CD8-positive, alpha-beta memory T cell (primary cell): ENCODE results near the gene LSR. TPM values are rescaled to one million over a fixed set of nuclear protein-coding genes. Genes with fewer than 3 reads are reported as not detected.
"Not testable (repeated sequence)": the region's sequence is repeated elsewhere in the genome, so short reads cannot be mapped to it uniquely, and the experiment has no call there.

Source experiments
- CTCF ChIA-PET: fragments of 350-600 bp; sonication (Branson Sonifier 250); formaldehyde crosslinking; loops from one replicate; lab custom pipeline; 2021; ENCODE audit warnings: antibody characterized with exemption; lab: Charles Lee
- POLR2A ChIA-PET: fragments of 350-600 bp; sonication (Branson Sonifier 250); formaldehyde crosslinking; loops from one replicate; lab custom pipeline; 2021; ENCODE audit warnings: antibody characterized with exemption; lab: Charles Lee
- DNase-seq, 5 donors: peaks; one replicate each; pipeline versions ENCODE4 v3.0.0 to v3.0.0-alpha.2; 2020 to 2022; ENCODE audit warnings: mixed read lengths in 1 of 5
- H3K27ac ChIP-seq: one replicate; pipeline ENCODE4 v1.7.0; 2013; ENCODE audit warnings: low read depth, mild to moderate bottlenecking, low read length, moderate library complexity
- H3K27me3 ChIP-seq: 2 replicates; pipeline ENCODE4 v1.7.0; 2013; ENCODE audit warnings: low read length, mild to moderate bottlenecking; ENCODE audit not compliant: insufficient read depth, poor library complexity, severe bottlenecking
- H3K36me3 ChIP-seq: 2 replicates; pipeline ENCODE4 v1.7.0; 2013; ENCODE audit warnings: mild to moderate bottlenecking, low read length, moderate library complexity; ENCODE audit not compliant: insufficient read depth
- H3K4me1 ChIP-seq: 2 replicates; pipeline ENCODE4 v1.7.0; 2013; ENCODE audit warnings: mild to moderate bottlenecking, low read length, moderate library complexity; ENCODE audit not compliant: insufficient read depth
- H3K4me3 ChIP-seq: 2 replicates; pipeline ENCODE4 v1.7.0; 2013; ENCODE audit warnings: mild to moderate bottlenecking, low read length
- H3K9me3 ChIP-seq: 2 replicates; pipeline ENCODE4 v1.7.0; 2013; ENCODE audit warnings: mild to moderate bottlenecking, low read length
- H3K27ac Mint-ChIP-seq, 8 donors: one replicate each; pipeline ENCODE4 v1.8.0; 2020 to 2021; ENCODE audit warnings: mixed read lengths in 8 of 8, mild to moderate bottlenecking in 6 of 8, inconsistent platforms in 3 of 8, moderate library complexity in 3 of 8
- H3K27me3 Mint-ChIP-seq, 2 donors: one replicate each; pipeline ENCODE4 v1.8.0; 2020 to 2021; ENCODE audit warnings: mixed read lengths in 2 of 2, mild to moderate bottlenecking in 1 of 2, moderate library complexity in 1 of 2
- H3K36me3 Mint-ChIP-seq, 3 donors: one replicate each; pipeline ENCODE4 v1.8.0; 2020 to 2021; ENCODE audit warnings: mixed read lengths in 3 of 3, inconsistent platforms in 1 of 3, mild to moderate bottlenecking in 1 of 3
- H3K4me1 Mint-ChIP-seq, 3 donors: one replicate each; pipeline ENCODE4 v1.8.0; 2020 to 2021; ENCODE audit warnings: mixed read lengths in 3 of 3, inconsistent platforms in 1 of 3, mild to moderate bottlenecking in 1 of 3
- H3K4me3 Mint-ChIP-seq, 7 donors: one replicate each; pipeline ENCODE4 v1.8.0; 2020 to 2021; ENCODE audit warnings: mixed read lengths in 7 of 7, mild to moderate bottlenecking in 6 of 7, moderate library complexity in 4 of 7, inconsistent platforms in 2 of 7
- H3K9me3 Mint-ChIP-seq, 5 donors: one replicate each; pipeline ENCODE4 v1.8.0; 2020 to 2022; ENCODE audit warnings: mixed read lengths in 5 of 5, mild to moderate bottlenecking in 3 of 5, moderate library complexity in 2 of 5, inconsistent platforms in 1 of 5
- polyA plus RNA-seq: library from polyadenylated mRNA; unstranded; fragments of 300-500 nt; fragmentation: Illumina TruSeq; gene quantifications from one replicate; pipeline ENCODE4 v1.2.3, GENCODE V29; 2021
- total RNA-seq, 2 experiments: library from RNA; stranded (reverse); gene quantifications; one replicate each; pipeline ENCODE4 v1.2.3, GENCODE V29; 2021

Gene LSR
- total and polyA plus RNA-seq, 3 experiments from 2014 or later, result 23.5 to 77.8 (median 27.5) TPM

GRCh38 chr19:35279374-35279773 is 30.6 kb downstream of the LSR start:
- Histone ChIP-seq H3K4me1 (no peaks in the 10 kb centered on the region), H3K27ac (no peak overlapping the region), H3K9me3 (no peaks in the 10 kb centered on the region), H3K27me3 (no peaks in the 10 kb centered on the region), H3K36me3 (peaks cover 16% of the 10 kb centered on the region), H3K4me3 (no peak overlapping the region)
- no peaks in the 10 kb centered on the region for H3K9me3 Mint-ChIP-seq
- no peak for DNase-seq
- peak overlapping the region in 1 of 8 donors; percentile 32 for H3K27ac Mint-ChIP-seq
- H3K36me3 Mint-ChIP-seq, result peaks cover 0 to 50% (median 5%) of the 10 kb centered on the region in 3 donors
- H3K4me1 Mint-ChIP-seq, result peaks cover 6 to 9% (median 8%) of the 10 kb centered on the region in 3 donors
- POLR2A ChIA-PET, result no interaction called here
- no peak overlapping the region for H3K4me3 Mint-ChIP-seq
- peaks cover 9 to 16% of the 10 kb centered on the region in 2 donors for H3K27me3 Mint-ChIP-seq
- CTCF ChIA-PET, result no interaction called here

- Mint-ChIP-seq H3K36me3 (peaks cover 0 to 42% (median 5%) of the 10 kb centered on the region in 3 donors), H3K4me1 (peaks cover 6 to 9% (median 8%) of the 10 kb centered on the region in 3 donors), H3K4me3 (no peak overlapping the region), H3K9me3 (no peaks in the 10 kb centered on the region), H3K27ac (peak overlapping the region in 2 of 8 donors; percentile 23 to 88), H3K27me3 (peaks cover 11 to 22% of the 10 kb centered on the region in 2 donors)
- no peak overlapping the region for H3K4me3 ChIP-seq
- peaks cover 16% of the 10 kb centered on the region for H3K36me3 ChIP-seq
- ChIA-PET CTCF (no interaction called here), POLR2A (no interaction called here)
- H3K9me3 ChIP-seq, result no peaks in the 10 kb centered on the region
- no peaks in the 10 kb centered on the region for H3K27me3 ChIP-seq
- no peak overlapping the region for H3K27ac ChIP-seq
- no peaks in the 10 kb centered on the region for H3K4me1 ChIP-seq
- no peak for DNase-seq
Measured at GRCh38 chr19:35279985-35280821, 31.4 kb downstream of the LSR start.

- Histone ChIP-seq H3K27me3 (no peaks in the 10 kb centered on the region), H3K4me3 (no peak overlapping the region), H3K36me3 (peaks cover 8% of the 10 kb centered on the region), H3K9me3 (no peaks in the 10 kb centered on the region), H3K27ac (no peak overlapping the region), H3K4me1 (no peaks in the 10 kb centered on the region)
- Mint-ChIP-seq H3K4me3 (no peak overlapping the region), H3K27me3 (peaks cover 11 to 24% of the 10 kb centered on the region in 2 donors), H3K9me3 (no peaks in the 10 kb centered on the region), H3K4me1 (peaks cover 0 to 3% (median 3%) of the 10 kb centered on the region in 3 donors), H3K36me3 (peaks cover 0 to 32% (median 0%) of the 10 kb centered on the region in 3 donors), H3K27ac (peak overlapping the region in 1 of 8 donors; percentile 50)
- DNase-seq, result no peak
- ChIA-PET POLR2A (interaction anchor here (0.7 kb wide), 1 partner anchor 17 kb away, joined by 5 read pairs; no protein-coding TSS in a partner anchor), CTCF (no interaction called here)
Measured at GRCh38 chr19:35281303-35281702, 32.5 kb downstream of the LSR start.

GRCh38 chr19:35284153-35285094 is 35.6 kb downstream of the LSR start:
- H3K4me1 Mint-ChIP-seq, result peaks cover 0 to 2% (median 0%) of the 10 kb centered on the region in 3 donors
- Histone ChIP-seq H3K9me3 (no peaks in the 10 kb centered on the region), H3K27ac (no peak overlapping the region), H3K4me3 (no peak overlapping the region), H3K36me3 (no peaks in the 10 kb centered on the region), H3K4me1 (no peaks in the 10 kb centered on the region), H3K27me3 (no peaks in the 10 kb centered on the region)
- peaks cover 0 to 4% (median 0%) of the 10 kb centered on the region in 3 donors for H3K36me3 Mint-ChIP-seq
- CTCF ChIA-PET, result no interaction called here
- H3K27ac Mint-ChIP-seq, result peak overlapping the region in 1 of 8 donors; percentile 36
- POLR2A ChIA-PET, result no interaction called here
- no peaks in the 10 kb centered on the region for H3K9me3 Mint-ChIP-seq
- no peak for DNase-seq
- peaks cover 12 to 24% of the 10 kb centered on the region in 2 donors for H3K27me3 Mint-ChIP-seq
- H3K4me3 Mint-ChIP-seq, result peak overlapping the region in 1 of 7 donors; percentile 15

GRCh38 chr19:35285095-35285449 is 36.3 kb downstream of the LSR start:
- H3K4me3 ChIP-seq, result no peak overlapping the region
- H3K36me3 Mint-ChIP-seq, result no peaks in the 10 kb centered on the region
- H3K4me1 Mint-ChIP-seq, result peaks cover 0 to 2% (median 0%) of the 10 kb centered on the region in 3 donors
- no peak overlapping the region for H3K27ac ChIP-seq
- no peaks in the 10 kb centered on the region for H3K4me1 ChIP-seq
- ChIA-PET CTCF (interaction anchor here (0.6 kb wide), 2 partner anchors 27 to 131 kb away, joined by 3 read pairs; no protein-coding TSS in a partner anchor), POLR2A (no interaction called here)
- no peak for DNase-seq
- H3K36me3 ChIP-seq, result no peaks in the 10 kb centered on the region
- peaks cover 12 to 24% of the 10 kb centered on the region in 2 donors for H3K27me3 Mint-ChIP-seq
- no peaks in the 10 kb centered on the region for H3K9me3 ChIP-seq
- peak overlapping the region in 1 of 8 donors; percentile 36 for H3K27ac Mint-ChIP-seq
- no peaks in the 10 kb centered on the region for H3K27me3 ChIP-seq
- H3K9me3 Mint-ChIP-seq, result no peaks in the 10 kb centered on the region
- H3K4me3 Mint-ChIP-seq, result peak overlapping the region in 1 of 7 donors; percentile 15

GRCh38 chr19:35285465-35285864 is 36.7 kb downstream of the LSR start:
- DNase-seq, H3K9me3 ChIP-seq, H3K36me3 Mint-ChIP-seq, H3K4me1 Mint-ChIP-seq, H3K27me3 ChIP-seq, POLR2A ChIA-PET, H3K4me1 ChIP-seq, H3K27ac Mint-ChIP-seq, H3K9me3 Mint-ChIP-seq, H3K27ac ChIP-seq, H3K4me3 Mint-ChIP-seq, H3K36me3 ChIP-seq, H3K4me3 ChIP-seq: not testable (repeated sequence)
- H3K27me3 Mint-ChIP-seq, result peaks cover 12 to 24% of the 10 kb centered on the region in 2 donors
- CTCF ChIA-PET, result interaction anchor here (0.6 kb wide), 2 partner anchors 27 to 131 kb away, joined by 3 read pairs; no protein-coding TSS in a partner anchor

GRCh38 chr19:35286101-35286500 is 37.3 kb downstream of the LSR start:
- H3K36me3 Mint-ChIP-seq, H3K36me3 ChIP-seq, H3K9me3 Mint-ChIP-seq, DNase-seq, CTCF ChIA-PET, H3K27me3 ChIP-seq, H3K4me1 ChIP-seq, POLR2A ChIA-PET, H3K27ac Mint-ChIP-seq, H3K4me1 Mint-ChIP-seq, H3K4me3 Mint-ChIP-seq, H3K27ac ChIP-seq, H3K9me3 ChIP-seq, H3K4me3 ChIP-seq: not testable (repeated sequence)
- H3K27me3 Mint-ChIP-seq, result peaks cover 10 to 24% of the 10 kb centered on the region in 2 donors
